Activated naive CD8-positive, alpha-beta T cell treated with anti-CD3 and anti-CD28 coated beads, Interleukin-2, amount 50 U/mL, for 16 hours (primary cell): ENCODE data around the gene OR2T27.
A peak's percentile ranks its signal among the peaks of the same experiment; 100 is the strongest.
"Not testable (repeated sequence)": the region's sequence is repeated elsewhere in the genome, so short reads cannot be mapped to it uniquely, and the experiment has no call there.

Experiments used
- DNase-seq: peaks from one replicate; pipeline ENCODE4 v3.0.0-alpha.2; 2020; ENCODE audit warnings: low read depth, low spot score

The OR2T27 gene

DNA sequence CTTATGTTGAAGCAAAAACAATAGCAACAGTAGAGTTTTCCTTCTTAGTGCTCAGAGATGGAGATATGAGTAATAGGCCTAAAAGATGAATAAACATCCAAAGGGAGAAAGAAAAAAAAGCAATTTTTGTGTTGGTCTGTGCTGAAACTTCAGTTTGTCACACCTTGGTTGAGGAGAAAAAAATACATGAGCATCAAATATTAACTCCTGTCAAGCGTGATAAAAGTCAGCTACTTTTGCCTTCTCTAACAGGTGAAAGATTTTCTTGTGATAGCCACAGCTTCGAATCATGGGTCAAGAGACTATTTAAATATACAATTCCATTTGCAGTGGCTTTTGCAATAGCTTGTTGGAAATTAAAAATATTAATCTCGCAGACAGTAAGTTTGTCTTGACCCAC lies 14.4 kb downstream of the OR2T27 start:
- not testable (repeated sequence) for DNase-seq

DNA sequence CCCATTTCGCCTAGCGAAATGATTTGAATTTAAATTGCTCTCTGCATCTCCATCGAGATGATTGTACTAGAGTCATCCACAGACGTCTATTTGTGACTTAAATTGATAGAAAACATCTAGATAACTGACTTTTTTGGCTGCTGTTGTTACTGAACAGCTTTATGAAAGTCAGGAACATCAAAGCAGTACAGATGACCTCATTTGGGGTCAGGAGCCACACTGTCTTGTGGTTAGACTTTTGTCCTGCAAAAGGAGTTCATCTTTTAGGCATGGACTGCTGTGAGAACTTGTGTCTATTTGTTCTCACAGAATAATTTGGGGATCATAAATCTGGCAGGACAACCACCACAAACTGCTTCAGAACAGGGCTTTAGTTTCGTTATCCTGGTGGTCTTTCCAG lies 15.7 kb downstream of the OR2T27 start:
- DNase-seq, result not testable (repeated sequence)

DNA sequence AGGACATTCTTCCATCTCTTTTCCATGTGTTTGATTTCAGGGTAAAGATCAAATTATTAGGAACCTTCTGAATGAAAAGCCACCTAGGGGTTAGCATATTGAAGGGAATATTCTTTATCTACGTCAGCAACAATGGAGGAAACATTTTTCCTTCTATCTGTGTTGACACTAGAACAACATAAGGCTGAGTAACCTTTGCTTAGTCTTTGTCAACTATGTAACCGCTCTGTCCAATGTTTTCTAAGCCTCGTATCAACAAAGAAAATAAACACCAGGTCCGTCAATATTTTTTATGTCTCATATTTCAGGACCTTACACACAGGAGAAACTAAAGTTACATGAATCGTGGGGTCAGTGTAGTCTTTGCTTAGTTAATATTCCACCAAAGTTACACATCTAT lies 18.7 kb downstream of the OR2T27 start:
- DNase-seq, result not testable (repeated sequence)

DNA sequence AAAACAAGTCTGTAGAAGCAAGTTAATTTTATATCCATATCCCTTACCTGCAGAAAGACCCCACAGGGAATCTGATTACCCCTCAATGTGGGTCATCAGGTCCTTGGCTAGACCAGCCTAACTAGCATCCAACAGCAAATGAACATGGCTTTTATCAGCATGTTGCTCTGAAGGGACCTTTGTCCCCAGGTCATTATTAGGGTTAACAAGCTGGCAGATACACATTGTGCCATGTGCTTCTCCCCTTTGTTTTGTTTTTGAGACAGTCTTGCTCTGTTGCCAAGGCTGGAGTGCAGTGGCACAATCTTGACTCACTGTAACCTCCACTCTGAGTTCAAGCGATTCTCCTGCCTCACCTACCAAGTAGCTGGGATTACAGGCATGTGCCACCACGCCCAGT lies 20.3 kb downstream of the OR2T27 start, which contains the start of gene OR2T11:
Gene OR2T11 (minus strand): TSS at position 101 of the 400 bp plus-strand sequence. CDS start 7,963 bp downstream, outside the sequence.
- DNase-seq, result not testable (repeated sequence)

DNA sequence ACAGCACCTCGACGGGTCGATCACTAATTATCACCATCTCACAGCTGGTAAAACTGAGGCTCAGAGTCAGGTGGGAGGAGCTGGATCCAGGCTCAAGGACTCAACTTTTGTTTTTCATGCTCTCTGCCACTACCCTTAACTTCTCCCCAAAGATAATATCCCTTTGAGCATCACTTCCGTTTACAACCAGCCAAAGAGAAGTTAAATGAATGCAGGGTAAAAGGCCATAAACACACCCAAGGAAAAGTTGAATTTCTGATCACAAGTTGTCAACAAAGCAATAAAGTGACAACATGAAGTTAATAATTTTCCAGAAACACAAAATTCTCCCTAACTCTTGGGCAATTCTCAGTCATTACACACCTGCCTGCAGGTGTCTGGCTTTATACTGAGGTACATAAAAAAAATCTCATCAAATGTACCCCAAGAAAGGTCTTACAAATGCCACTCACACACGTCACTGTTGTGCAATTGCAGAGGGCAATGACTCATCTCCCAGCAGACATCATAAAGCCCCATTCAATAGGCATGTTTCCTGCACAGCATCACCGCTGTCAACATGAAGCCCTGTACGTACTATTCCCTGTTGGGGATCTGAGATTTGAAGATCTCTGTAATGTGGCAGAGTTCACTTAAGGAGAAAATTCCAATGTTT lies 23.8 kb downstream of the OR2T27 start:
- DNase-seq, result no peak

DNA sequence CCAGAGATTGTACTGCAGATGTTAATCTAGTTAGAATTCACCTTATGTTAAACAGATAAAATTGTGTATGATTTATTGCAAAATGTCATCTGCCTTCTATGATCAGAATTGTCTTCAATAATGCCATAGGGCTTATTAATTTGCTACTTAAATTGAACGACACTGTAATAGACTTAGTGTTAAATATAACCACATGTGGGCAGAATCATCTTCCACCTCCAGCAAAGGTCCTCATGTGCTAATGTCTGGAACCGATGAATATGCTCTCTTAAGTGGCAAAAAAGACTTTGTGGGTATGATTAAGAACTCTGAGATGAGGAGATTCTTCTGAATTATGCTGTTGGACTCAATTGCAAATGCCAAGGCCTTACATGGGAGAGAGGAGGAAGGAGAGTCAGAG lies 24.8 kb downstream of the OR2T27 start:
- no peak for DNase-seq

DNA sequence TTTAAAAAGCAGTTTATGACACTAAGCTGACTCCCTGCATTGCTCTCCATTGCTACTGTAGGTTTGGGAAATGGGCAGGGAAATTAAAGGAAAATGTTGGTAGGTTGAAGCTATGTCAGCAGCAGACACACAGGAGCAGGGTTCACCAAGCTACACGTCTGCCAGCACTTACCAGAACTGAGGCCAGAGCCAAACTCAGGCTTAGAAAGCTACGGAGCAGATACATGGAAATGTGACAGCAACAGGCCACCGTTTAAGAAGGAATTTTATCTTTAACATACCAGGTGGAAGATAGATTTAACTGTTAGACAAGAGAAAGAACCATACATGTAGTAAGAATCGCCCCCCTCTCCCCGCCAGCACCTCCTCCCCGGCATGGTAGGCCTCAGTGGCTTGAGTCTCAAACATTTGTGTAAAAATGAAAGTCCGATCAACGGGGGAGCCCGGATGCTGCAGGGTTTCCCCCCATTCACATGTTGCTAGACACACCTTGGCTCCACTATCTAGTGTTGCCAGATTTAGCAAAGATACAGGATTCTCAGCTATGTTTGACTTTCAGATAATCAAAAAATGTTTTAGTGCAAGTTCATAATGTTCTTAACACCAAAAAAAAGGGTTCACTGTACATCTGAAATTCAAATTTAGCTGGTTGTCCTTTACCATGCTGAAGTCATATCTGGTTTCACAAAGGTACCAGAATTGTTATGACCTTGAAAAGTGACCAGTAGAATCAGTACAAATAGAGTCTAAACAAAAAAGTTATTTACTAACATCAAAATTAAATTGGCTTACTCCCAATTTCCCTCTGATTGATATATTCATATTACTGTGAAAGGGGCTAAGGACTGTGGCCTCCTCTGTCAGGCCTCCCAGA lies 27.1 kb downstream of the OR2T27 start:
- DNase-seq, result no peak

DNA sequence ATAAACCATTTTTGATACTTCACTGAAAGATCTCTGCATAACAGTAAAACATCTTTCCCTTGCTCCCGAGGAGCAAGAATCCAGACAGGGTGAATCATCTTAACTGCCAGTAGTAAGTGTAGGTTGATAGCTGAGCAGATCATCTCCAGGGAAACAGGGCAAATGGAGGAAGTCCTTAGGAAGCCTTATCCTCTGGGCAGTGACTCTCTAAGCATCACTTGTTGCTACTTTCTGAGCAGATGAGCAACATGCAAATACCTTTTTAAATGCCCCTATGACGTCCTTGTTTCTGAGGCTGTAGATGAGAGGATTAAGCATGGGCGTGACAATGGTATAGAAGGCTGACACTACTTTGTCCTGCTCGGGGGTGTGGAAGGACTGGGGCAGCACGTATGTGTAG lies 29.4 kb downstream of the OR2T27 start:
- no peak for DNase-seq

DNA sequence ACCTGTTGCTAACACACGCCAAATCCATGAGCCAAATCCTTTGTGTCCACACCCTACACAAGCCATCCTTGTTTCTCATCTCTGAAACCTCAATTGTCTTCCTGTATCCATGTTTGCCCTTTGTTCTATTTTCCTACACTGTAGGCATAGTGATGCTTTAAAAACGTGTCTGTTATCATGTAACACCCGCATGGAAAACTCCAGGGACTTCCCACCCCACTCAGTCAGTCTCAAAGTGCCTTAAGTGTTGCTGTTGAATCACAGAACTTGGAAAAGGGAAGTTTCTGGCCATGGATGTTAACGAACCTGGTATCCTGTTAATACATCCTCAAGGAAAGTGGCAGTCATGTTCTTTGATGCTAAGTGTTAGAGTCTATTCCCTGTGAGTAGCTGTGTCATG lies 30.2 kb downstream of the OR2T27 start:
- no peak for DNase-seq

DNA sequence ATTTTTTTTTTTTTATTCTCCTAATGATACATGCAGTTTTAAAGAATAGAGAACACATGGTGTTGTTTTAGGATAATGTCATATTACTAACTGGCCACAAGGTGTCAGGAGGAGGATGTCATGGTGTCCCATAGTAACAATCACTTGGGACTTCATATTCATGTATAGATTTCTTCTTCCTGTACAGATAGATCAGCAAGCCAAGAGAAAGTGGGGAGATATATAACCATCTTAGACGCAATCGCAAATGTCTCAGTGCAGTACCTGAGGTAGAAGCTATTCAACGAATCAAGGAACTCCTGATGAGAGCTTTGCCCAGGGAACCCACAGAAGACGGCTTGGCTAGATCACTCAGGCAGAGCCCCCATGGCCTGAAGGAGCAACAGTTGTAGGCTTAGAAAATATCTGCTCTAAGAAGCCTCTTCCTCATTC lies 32.7 kb downstream of the OR2T27 start:
- DNase-seq, result no peak

DNA sequence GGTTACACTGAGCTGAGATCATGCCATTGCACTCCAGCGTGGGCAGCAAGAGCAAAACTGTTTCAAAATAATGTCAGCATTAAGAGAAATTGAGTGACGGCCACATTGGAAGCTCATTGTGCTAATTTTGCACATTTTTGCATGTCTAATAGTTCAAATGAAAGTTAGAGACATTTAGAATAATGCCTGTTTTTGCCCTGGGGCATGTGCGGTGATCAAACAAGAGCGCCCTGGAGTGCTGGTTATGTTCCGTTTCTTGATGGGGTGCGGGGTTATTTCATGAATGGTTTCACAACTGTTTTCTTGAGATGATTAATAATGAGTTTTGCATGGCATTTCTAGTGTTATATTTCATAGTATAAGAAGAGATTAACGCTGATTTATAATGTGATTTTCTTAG lies 33.6 kb downstream of the OR2T27 start:
- no peak for DNase-seq

DNA sequence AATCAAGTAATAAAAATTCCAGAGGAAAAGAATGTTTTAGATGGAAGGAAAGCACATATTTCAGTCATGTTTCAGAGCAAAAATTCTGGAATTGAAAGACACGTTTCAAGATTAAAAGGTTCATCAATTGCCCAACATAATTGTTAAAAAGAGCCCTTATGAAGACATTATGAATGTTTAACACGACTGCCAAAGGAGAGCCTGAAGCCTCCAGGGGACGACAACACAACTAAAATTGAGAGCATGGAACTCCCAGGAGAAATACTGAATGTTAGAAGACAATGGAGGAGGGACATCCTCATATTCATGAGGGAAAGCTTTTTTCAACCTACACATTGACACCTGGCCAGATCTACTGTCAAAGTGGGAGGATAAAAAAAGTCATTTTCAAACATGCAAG lies 36.5 kb downstream of the OR2T27 start:
- DNase-seq, result peak; percentile 4

DNA sequence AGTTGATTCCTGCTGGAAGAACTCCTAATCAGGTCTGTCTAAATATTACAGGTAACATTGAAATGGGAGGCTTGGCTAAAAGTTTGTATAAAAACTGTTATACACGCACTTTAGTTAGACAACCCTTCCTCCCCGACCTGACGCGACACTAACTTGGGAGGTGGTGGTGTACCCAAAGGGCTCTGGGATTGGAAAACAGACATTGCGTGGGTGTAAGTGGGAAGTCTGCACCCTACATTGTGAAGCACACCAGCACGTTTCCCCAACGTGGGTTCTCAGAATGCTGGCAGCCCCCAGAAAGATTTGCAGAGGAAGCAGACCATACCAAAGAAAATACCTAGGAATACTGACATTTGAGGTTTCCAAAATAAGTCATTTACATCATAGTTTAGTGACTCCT lies 37.2 kb downstream of the OR2T27 start:
- no peak for DNase-seq

DNA sequence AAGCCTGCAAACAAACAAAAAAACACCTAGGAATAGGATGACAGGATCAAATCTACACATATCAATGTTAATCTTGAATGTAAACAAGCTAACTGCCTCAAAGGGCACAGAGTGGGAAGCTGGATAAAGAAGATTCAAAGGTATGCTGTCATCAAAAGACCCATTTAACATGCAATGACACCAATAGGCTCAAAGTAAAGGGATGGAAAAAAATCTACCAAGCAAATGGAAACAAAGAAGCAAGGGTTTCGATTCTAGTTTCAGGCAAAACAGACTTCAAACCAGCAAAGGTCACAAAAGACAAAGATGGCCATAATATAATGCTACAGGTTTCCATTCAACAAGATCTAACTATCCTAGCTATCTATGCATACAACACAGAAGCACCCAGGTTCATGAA lies 41.6 kb downstream of the OR2T27 start:
- DNase-seq, result no peak

DNA sequence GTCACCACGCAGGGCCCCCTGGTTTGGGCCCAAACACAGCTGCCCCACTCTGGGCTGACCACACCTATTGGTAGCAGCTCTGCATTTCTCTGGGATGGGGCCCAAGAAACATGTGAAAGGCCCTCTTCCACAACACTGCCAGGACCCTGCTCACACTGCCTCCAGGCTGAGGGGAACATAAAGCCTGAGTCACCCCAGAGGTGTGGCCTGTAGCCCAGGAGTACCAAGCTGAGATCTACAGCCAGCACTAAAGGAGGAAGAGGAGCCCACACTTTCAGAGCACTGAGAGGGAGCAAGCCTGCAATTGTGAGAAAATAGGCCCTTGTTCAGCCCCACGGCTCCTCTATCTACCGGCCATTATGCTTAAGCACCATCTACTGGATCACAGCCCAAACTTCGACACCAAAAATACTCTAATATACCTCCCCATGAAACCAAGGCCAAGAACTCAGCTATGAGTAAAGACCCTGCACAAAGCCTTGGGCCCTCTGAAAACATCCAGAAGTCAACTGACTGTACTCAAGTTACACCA lies 43.4 kb downstream of the OR2T27 start:
- no peak for DNase-seq

DNA sequence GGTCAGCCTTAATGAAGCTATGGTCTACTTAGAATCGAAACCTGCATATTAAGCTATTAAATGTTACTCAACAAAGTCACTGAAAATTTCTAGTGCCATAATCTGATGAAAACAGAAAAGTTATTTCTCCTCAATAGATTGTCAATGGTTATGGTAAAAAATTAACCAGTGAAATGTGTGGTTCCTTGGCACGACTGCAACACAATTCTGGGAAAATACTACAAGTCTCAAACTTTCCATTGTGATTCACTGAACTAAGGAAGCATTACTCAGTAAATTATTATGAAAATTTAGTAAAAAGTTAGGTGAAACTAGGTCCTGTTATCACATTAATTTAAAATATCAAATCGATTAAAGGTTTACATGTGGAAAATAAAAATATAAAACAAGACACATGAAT lies 45.0 kb downstream of the OR2T27 start:
- no peak for DNase-seq
